Thyroid gland (tissue), 4 donors: ENCODE measurements around the gene ETV6.

Experiments used
- POLR2A ChIP-seq, 2 donors: fragments of 450-650 bp; IDR thresholded peaks; one replicate each; pipeline ENCODE4 v1.6.1; 2017; ENCODE audit warnings: antibody characterized with exemption in 2 of 2, mild to moderate bottlenecking in 2 of 2, moderate library complexity in 1 of 2
- TF ChIP-seq, protein P1 (sequence below), 6 experiments: fragments of 200-600 bp in 3 of 6; fragments of 450-650 bp in 3 of 6; sonication (generic) in 3 of 6; IDR thresholded peaks; one replicate each; pipeline ENCODE4 v1.5.1; 2016 to 2019; ENCODE audit warnings: antibody characterized with exemption in 6 of 6, mild to moderate bottlenecking in 2 of 6, inconsistent platforms in 1 of 6, moderate library complexity in 1 of 6

DNA sequence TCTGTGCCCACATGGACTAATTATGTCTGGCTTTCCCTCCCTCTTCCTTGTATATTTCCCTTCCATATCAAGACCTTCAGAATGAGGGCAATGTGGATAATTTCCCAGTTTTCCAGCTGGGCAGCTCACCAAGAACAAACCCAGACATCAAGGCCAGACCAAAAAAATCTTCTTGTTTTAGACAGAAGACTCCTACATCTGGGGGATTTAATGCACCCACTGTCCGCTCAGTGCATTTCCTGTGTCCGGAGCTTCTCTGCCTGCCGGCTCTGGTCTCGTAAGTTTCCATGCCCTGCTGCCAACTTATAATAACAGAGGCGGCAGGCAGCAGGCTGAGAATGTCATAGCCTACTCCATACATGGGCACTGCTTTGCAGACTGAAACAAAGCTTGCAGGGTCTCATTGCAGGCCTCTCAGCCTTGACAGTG, 214.0 kb downstream of the ETV6 start:
- TF ChIP-seq, protein P1, sequence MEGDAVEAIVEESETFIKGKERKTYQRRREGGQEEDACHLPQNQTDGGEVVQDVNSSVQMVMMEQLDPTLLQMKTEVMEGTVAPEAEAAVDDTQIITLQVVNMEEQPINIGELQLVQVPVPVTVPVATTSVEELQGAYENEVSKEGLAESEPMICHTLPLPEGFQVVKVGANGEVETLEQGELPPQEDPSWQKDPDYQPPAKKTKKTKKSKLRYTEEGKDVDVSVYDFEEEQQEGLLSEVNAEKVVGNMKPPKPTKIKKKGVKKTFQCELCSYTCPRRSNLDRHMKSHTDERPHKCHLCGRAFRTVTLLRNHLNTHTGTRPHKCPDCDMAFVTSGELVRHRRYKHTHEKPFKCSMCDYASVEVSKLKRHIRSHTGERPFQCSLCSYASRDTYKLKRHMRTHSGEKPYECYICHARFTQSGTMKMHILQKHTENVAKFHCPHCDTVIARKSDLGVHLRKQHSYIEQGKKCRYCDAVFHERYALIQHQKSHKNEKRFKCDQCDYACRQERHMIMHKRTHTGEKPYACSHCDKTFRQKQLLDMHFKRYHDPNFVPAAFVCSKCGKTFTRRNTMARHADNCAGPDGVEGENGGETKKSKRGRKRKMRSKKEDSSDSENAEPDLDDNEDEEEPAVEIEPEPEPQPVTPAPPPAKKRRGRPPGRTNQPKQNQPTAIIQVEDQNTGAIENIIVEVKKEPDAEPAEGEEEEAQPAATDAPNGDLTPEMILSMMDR (IDR thresholded peaks at IDR 0.05), result no peak
- no peak for TF ChIP-seq POLR2A (IDR thresholded peaks at IDR 0.05)
